ENCODE measurements around the gene TMEM170A.
"Not testable (repeated sequence)": the region's sequence is repeated elsewhere in the genome, so short reads cannot be mapped to it uniquely, and the experiment has no call there.

The TMEM170A gene

GRCh38 chr16:75463389-75464121, 934 bp downstream of the TMEM170A start:
- Mint-ChIP-seq H3K4me3 (peak overlapping the region; percentile 96), H3K4me1 (peaks cover 52% of the 10 kb centered on the region), H3K27ac (peak overlapping the region; percentile 89)
- not testable (repeated sequence) for H3K36me3 Mint-ChIP-seq, H3K27me3 Mint-ChIP-seq, H3K9me3 Mint-ChIP-seq

GRCh38 chr16:75462806-75463205, 1.7 kb downstream of the TMEM170A start:
- Mint-ChIP-seq H3K4me1 (peaks cover 59% of the 10 kb centered on the region), H3K36me3 (peaks cover 3% of the 10 kb centered on the region), H3K9me3 (no peaks in the 10 kb centered on the region), H3K27me3 (no peaks in the 10 kb centered on the region), H3K4me3 (peak overlapping the region; percentile 96), H3K27ac (peak overlapping the region; percentile 80)

- Mint-ChIP-seq H3K36me3 (peaks cover 3% of the 10 kb centered on the region), H3K4me3 (peak overlapping the region; percentile 45), H3K27ac (no peak overlapping the region), H3K27me3 (no peaks in the 10 kb centered on the region), H3K9me3 (no peaks in the 10 kb centered on the region), H3K4me1 (peaks cover 70% of the 10 kb centered on the region)
Observed at GRCh38 chr16:75461575-75461974, 2.9 kb downstream of the TMEM170A start.

GRCh38 chr16:75460446-75460845, 4.0 kb downstream of the TMEM170A start:
- H3K4me1 Mint-ChIP-seq = peaks cover 80% of the 10 kb centered on the region
- peaks cover 3% of the 10 kb centered on the region for H3K36me3 Mint-ChIP-seq
- no peaks in the 10 kb centered on the region for H3K9me3 Mint-ChIP-seq
- H3K27ac Mint-ChIP-seq = peak overlapping the region; percentile 52
- peak overlapping the region; percentile 28 for H3K4me3 Mint-ChIP-seq
- no peaks in the 10 kb centered on the region for H3K27me3 Mint-ChIP-seq

GRCh38 chr16:75459691-75460090, 4.8 kb downstream of the TMEM170A start:
- Mint-ChIP-seq H3K4me1 (peaks cover 80% of the 10 kb centered on the region), H3K9me3 (no peaks in the 10 kb centered on the region), H3K4me3 (peak overlapping the region; percentile 3), H3K27ac (peak overlapping the region; percentile 83), H3K36me3 (peaks cover 3% of the 10 kb centered on the region), H3K27me3 (no peaks in the 10 kb centered on the region)

- H3K27ac Mint-ChIP-seq = no peak overlapping the region
- H3K4me1 Mint-ChIP-seq = peaks cover 88% of the 10 kb centered on the region
- no peak overlapping the region for H3K4me3 Mint-ChIP-seq
- H3K9me3 Mint-ChIP-seq = no peaks in the 10 kb centered on the region
- no peaks in the 10 kb centered on the region for H3K27me3 Mint-ChIP-seq
- peaks cover 3% of the 10 kb centered on the region for H3K36me3 Mint-ChIP-seq
Observed at GRCh38 chr16:75458439-75458838, 6.0 kb downstream of the TMEM170A start.

GRCh38 chr16:75458029-75458428, 6.5 kb downstream of the TMEM170A start:
- Mint-ChIP-seq H3K4me1 (peaks cover 90% of the 10 kb centered on the region), H3K27ac (peak overlapping the region; percentile 8), H3K4me3 (no peak overlapping the region), H3K9me3 (no peaks in the 10 kb centered on the region), H3K36me3 (peaks cover 5% of the 10 kb centered on the region), H3K27me3 (no peaks in the 10 kb centered on the region)

- peaks cover 5% of the 10 kb centered on the region for H3K36me3 Mint-ChIP-seq
- no peaks in the 10 kb centered on the region for H3K9me3 Mint-ChIP-seq
- no peak overlapping the region for H3K4me3 Mint-ChIP-seq
- no peak overlapping the region for H3K27ac Mint-ChIP-seq
- peaks cover 90% of the 10 kb centered on the region for H3K4me1 Mint-ChIP-seq
- H3K27me3 Mint-ChIP-seq = no peaks in the 10 kb centered on the region
Observed at GRCh38 chr16:75457485-75458021, 6.9 kb downstream of the TMEM170A start.

- Mint-ChIP-seq H3K27ac (no peak overlapping the region), H3K4me1 (peaks cover 84% of the 10 kb centered on the region), H3K4me3 (no peak overlapping the region), H3K27me3 (no peaks in the 10 kb centered on the region), H3K9me3 (no peaks in the 10 kb centered on the region), H3K36me3 (peaks cover 5% of the 10 kb centered on the region)
Observed at GRCh38 chr16:75456971-75457370, 7.5 kb downstream of the TMEM170A start.

GRCh38 chr16:75456486-75456885, 8.0 kb downstream of the TMEM170A start:
- not testable (repeated sequence) for H3K27ac Mint-ChIP-seq, H3K27me3 Mint-ChIP-seq, H3K36me3 Mint-ChIP-seq, H3K9me3 Mint-ChIP-seq, H3K4me3 Mint-ChIP-seq
- H3K4me1 Mint-ChIP-seq = peaks cover 79% of the 10 kb centered on the region

- no peaks in the 10 kb centered on the region for H3K27me3 Mint-ChIP-seq
- no peak overlapping the region for H3K4me3 Mint-ChIP-seq
- H3K4me1 Mint-ChIP-seq = peaks cover 71% of the 10 kb centered on the region
- H3K27ac Mint-ChIP-seq = no peak overlapping the region
- H3K36me3 Mint-ChIP-seq = peaks cover 5% of the 10 kb centered on the region
- H3K9me3 Mint-ChIP-seq = no peaks in the 10 kb centered on the region
Observed at GRCh38 chr16:75455677-75456076, 8.8 kb downstream of the TMEM170A start.

GRCh38 chr16:75452464-75453190, 11.9 kb downstream of the TMEM170A start:
- Mint-ChIP-seq H3K36me3 (peaks cover 3% of the 10 kb centered on the region), H3K9me3 (no peaks in the 10 kb centered on the region), H3K27me3 (no peaks in the 10 kb centered on the region), H3K4me3 (no peak overlapping the region), H3K4me1 (peaks cover 47% of the 10 kb centered on the region), H3K27ac (no peak overlapping the region)

- H3K4me1 Mint-ChIP-seq = peaks cover 4% of the 10 kb centered on the region
- H3K36me3 Mint-ChIP-seq = peaks cover 3% of the 10 kb centered on the region
- H3K9me3 Mint-ChIP-seq = no peaks in the 10 kb centered on the region
- H3K27ac Mint-ChIP-seq = no peak overlapping the region
- no peaks in the 10 kb centered on the region for H3K27me3 Mint-ChIP-seq
- H3K4me3 Mint-ChIP-seq = no peak overlapping the region
Observed at GRCh38 chr16:75446416-75446815, 18.1 kb downstream of the TMEM170A start.

- no peaks in the 10 kb centered on the region for H3K27me3 Mint-ChIP-seq
- H3K36me3 Mint-ChIP-seq = peaks cover 3% of the 10 kb centered on the region
- H3K9me3 Mint-ChIP-seq = no peaks in the 10 kb centered on the region
- H3K4me3 Mint-ChIP-seq = no peak overlapping the region
- peaks cover 4% of the 10 kb centered on the region for H3K4me1 Mint-ChIP-seq
- no peak overlapping the region for H3K27ac Mint-ChIP-seq
Observed at GRCh38 chr16:75445298-75445697, 19.2 kb downstream of the TMEM170A start.

GRCh38 chr16:75443298-75443697, 21.2 kb downstream of the TMEM170A start:
- no peaks in the 10 kb centered on the region for H3K4me1 Mint-ChIP-seq
- peaks cover 3% of the 10 kb centered on the region for H3K36me3 Mint-ChIP-seq
- no peak overlapping the region for H3K4me3 Mint-ChIP-seq
- no peaks in the 10 kb centered on the region for H3K9me3 Mint-ChIP-seq
- H3K27me3 Mint-ChIP-seq = no peaks in the 10 kb centered on the region
- no peak overlapping the region for H3K27ac Mint-ChIP-seq

GRCh38 chr16:75433732-75434413, 30.6 kb downstream of the TMEM170A start:
- Mint-ChIP-seq H3K27ac (peak overlapping the region; percentile 84), H3K27me3 (no peaks in the 10 kb centered on the region), H3K36me3 (peaks cover 2% of the 10 kb centered on the region), H3K9me3 (no peaks in the 10 kb centered on the region), H3K4me3 (peak overlapping the region; percentile 89), H3K4me1 (peaks cover 37% of the 10 kb centered on the region)
